SK-N-SH treated with all-trans-retinoic acid at 6 μM for 48 hours (cell line): ENCODE measurements around the gene SPOCK1.

Experiments used
- CSDC2 ChIP-seq: fragments of 250-450 bp; sonication (Bioruptor Pico); IDR thresholded peaks from 2 replicates; pipeline ENCODE4 v1.5.0; 2020; ENCODE audit warnings: mild to moderate bottlenecking, moderate library complexity
- GLIS3 ChIP-seq: fragments of 250-450 bp; sonication (Bioruptor Pico); IDR thresholded peaks from 2 replicates; pipeline ENCODE4 v1.5.0; 2020; ENCODE audit warnings: mild to moderate bottlenecking, moderate library complexity
- RARB ChIP-seq: fragments of 250-450 bp; sonication (Bioruptor Pico); IDR thresholded peaks from 2 replicates; pipeline ENCODE4 v1.8.0; 2021; ENCODE audit warnings: mild to moderate bottlenecking, moderate library complexity
- SNAI2 ChIP-seq: fragments of 250-450 bp; sonication (Bioruptor Pico); IDR thresholded peaks from 2 replicates; pipeline ENCODE4 v1.5.0; 2020; ENCODE audit warnings: mild to moderate bottlenecking, moderate library complexity
- ZFP3 ChIP-seq: fragments of 250-450 bp; sonication (Bioruptor Pico); IDR thresholded peaks from 2 replicates; pipeline ENCODE4 v1.5.0; 2020; ENCODE audit warnings: mild to moderate bottlenecking, moderate library complexity
- TF ChIP-seq, protein P1 (sequence below): fragments of 250-450 bp; sonication (Bioruptor Pico); IDR thresholded peaks from 2 replicates; pipeline ENCODE4 v1.8.0; 2020; ENCODE audit warnings: mild to moderate bottlenecking, moderate library complexity, borderline replicate concordance

DNA sequence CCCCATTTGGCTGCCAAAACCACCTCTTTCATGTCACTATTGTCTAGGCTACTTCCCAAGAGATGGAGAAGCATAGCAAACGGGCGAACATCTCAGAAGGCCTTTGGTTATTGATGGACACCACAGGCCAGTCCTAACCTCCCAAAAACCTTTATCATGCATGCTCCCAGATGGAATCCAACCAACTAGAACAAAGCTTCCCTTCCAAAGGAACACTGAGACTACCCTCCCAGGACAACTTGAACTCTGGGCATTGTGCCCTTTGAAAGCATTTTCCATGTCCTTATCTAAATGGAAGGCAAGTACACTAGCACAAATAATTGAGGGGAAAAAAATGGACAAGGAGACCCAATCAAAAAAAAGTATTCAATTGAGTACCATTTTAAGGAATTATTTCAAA is 65.6 kb downstream of the SPOCK1 start:
- TF ChIP-seq CSDC2 (CRISPR knock-in tag) (no peak), RARB (CRISPR knock-in tag) (no peak), GLIS3 (no peak), ZFP3 (no peak), SNAI2 (CRISPR knock-in tag) (no peak)
- TF ChIP-seq, protein P1, sequence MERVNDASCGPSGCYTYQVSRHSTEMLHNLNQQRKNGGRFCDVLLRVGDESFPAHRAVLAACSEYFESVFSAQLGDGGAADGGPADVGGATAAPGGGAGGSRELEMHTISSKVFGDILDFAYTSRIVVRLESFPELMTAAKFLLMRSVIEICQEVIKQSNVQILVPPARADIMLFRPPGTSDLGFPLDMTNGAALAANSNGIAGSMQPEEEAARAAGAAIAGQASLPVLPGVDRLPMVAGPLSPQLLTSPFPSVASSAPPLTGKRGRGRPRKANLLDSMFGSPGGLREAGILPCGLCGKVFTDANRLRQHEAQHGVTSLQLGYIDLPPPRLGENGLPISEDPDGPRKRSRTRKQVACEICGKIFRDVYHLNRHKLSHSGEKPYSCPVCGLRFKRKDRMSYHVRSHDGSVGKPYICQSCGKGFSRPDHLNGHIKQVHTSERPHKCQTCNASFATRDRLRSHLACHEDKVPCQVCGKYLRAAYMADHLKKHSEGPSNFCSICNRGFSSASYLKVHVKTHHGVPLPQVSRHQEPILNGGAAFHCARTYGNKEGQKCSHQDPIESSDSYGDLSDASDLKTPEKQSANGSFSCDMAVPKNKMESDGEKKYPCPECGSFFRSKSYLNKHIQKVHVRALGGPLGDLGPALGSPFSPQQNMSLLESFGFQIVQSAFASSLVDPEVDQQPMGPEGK (CRISPR knock-in tag) = no peak
